ENCODE data around the gene KDM5A. TPM values are rescaled to one million over a fixed set of nuclear protein-coding genes. Genes with fewer than 3 reads are reported as not detected.
"Not testable (repeated sequence)": the region's sequence is repeated elsewhere in the genome, so short reads cannot be mapped to it uniquely, and the experiment has no call there.

KDM5A gene
- total RNA-seq, 1 donor from 2014 or later = 72.0 TPM

DNA sequence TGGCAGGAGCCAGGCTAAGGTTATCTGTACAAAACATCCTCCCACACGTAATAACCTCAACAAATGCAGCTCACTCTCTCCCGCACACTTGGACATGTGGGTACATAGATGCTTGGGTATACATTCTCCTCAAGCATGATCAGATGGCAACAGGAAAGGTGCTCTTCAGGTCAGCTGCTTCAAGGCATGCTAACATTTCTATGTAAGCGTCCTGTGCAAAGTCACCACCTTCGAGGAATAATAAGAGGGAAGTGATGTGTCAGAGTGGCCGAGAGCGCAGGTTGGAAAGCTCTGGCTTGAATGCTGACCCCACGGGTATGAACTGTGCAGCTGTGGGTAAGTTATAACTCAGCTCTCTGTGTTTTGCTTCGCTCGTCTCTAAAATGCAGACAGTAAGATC is 151.0 kb downstream of the KDM5A start:
- Histone ChIP-seq H3K4me1 (no peaks in the 10 kb centered on the region), H3K27ac (no peak overlapping the region), H3K27me3 (peaks cover 4% of the 10 kb centered on the region), H3K36me3 (no peaks in the 10 kb centered on the region), H3K9me3 (no peaks in the 10 kb centered on the region), H3K4me3 (no peak overlapping the region)
- ATAC-seq (no peak), DNase-seq (peak; percentile 6)
- no peak for TF ChIP-seq CTCF (IDR thresholded peaks at IDR 0.05)
- intact Hi-C loops (cut with DNase I) = no loop called here

DNA sequence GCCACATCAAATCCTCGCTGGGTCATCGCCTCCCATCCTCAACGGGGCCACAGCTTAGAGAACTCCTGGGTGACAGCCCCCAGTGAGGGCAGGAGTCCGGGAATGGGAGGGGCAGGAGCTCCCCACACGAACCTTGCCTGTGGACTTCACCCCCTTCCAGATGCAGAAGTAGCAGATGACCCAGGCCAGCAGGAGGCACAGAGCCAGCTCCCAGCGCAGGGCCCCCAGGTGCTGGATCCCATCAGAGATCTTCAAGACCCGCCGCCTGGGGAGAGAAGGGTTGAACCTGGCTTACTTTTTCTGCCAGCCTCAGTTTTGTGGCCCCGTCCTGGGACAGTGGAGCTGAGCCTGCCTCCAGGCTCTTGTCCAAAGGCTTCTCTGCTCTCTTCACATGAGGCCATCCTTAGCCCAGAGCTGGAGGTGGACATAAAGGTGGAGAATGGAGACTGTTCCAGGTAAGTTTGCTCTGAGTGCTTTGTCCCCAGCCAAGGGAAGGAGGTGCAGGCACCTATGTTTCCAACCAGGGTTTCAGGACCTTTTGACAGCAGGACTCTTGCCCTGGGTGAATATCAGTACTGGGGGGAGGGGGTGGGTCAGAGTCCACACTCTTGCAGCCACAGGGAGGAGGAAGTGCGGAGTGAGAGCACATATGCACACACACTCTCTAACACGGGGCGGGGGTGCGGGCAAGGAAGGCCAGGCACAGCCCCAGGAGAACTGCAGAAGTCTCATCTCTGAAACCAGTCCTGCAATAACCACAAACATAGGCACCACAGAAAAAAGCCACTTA is 151.9 kb downstream of the KDM5A start:
- peak; percentile 48 for DNase-seq
- no peak for TF ChIP-seq CTCF (IDR thresholded peaks at IDR 0.05)
- Histone ChIP-seq H3K27me3 (peaks cover 4% of the 10 kb centered on the region), H3K9me3 (no peaks in the 10 kb centered on the region), H3K27ac (no peak overlapping the region), H3K36me3 (no peaks in the 10 kb centered on the region), H3K4me1 (no peaks in the 10 kb centered on the region), H3K4me3 (no peak overlapping the region)
- intact Hi-C loops (cut with DNase I) = no loop called here
- ATAC-seq = no peak

DNA sequence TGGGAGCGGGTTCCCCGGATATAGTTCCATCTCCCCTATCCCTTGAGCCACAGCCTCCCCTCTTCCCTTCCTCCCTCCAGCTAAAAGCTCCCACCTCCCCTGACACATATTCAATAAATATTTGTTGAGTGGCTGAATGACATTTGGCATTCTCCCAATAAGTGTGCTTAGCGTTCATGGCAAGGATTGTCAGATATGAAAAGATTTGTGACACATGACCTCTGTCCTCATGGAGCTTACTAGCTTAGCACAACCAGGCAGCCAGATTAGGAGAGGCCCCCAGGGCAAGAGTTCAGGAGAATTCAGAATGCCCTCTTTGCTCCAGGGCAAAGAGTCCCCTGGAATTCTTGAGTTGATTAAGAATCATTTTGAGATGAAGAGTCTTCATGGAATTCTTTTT is 152.7 kb downstream of the KDM5A start:
- intact Hi-C loops (cut with DNase I) = no loop called here
- ATAC-seq (no peak), DNase-seq (no peak)
- Histone ChIP-seq H3K27ac (no peak overlapping the region), H3K27me3 (peaks cover 4% of the 10 kb centered on the region), H3K36me3 (no peaks in the 10 kb centered on the region), H3K4me3 (no peak overlapping the region), H3K9me3 (no peaks in the 10 kb centered on the region), H3K4me1 (no peaks in the 10 kb centered on the region)
- no peak for TF ChIP-seq CTCF (IDR thresholded peaks at IDR 0.05)

DNA sequence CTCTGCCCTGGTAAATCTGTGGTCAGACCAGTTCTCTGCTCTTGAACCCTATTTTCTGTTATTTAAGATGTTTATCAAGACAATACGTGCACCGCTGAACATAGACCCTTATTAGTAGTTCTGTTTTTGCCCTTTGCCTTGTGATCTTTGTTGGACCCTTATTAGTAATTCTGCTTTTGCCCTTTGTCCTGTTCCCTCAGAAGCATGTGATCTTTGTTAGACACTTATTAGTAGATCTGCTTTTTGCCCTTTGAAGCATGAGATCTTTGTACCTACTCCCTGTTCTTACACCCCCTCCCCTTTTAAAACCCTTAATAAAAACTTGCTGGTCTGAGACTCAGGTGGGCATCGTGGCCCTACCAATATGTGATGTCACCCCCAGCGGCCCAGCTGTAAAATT is 153.2 kb downstream of the KDM5A start:
- H3K27ac ChIP-seq; H3K27me3 ChIP-seq; H3K36me3 ChIP-seq; H3K9me3 ChIP-seq; intact Hi-C loops (cut with DNase I); H3K4me3 ChIP-seq; H3K4me1 ChIP-seq; ATAC-seq: not testable (repeated sequence)
- peak; percentile 3 for DNase-seq

- H3K36me3 ChIP-seq = no peaks in the 10 kb centered on the region
- H3K27me3 ChIP-seq = peaks cover 4% of the 10 kb centered on the region
- ATAC-seq (no peak), DNase-seq (peak; percentile 29)
- intact Hi-C loops (cut with DNase I) = no loop called here
- H3K4me1 ChIP-seq = no peaks in the 10 kb centered on the region
- H3K9me3 ChIP-seq = no peaks in the 10 kb centered on the region
- TF ChIP-seq CTCF (IDR thresholded peaks at IDR 0.05) = no peak
- no peak overlapping the region for H3K4me3 ChIP-seq
- H3K27ac ChIP-seq = no peak overlapping the region
Measured at GRCh38 chr12:234891-235415, 154.2 kb downstream of the KDM5A start.

DNA sequence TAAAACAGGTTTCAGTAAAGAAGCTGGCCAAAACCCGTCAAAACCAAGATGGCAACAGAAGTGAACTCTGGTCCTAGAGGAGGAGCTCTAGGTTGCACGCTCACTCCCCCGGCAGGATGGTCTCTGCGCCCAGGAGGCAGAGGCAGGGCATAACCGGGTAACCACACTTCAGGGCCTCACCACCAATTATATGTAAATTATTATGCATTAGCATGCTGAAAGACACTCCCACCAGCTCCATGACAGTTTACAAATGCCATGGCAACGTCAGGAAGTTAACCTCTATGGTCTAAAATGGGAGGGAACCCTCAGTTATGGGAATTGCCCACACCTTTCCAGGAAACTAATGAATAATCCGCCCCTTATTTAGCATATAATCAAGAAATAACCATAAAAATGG is 155.1 kb downstream of the KDM5A start:
- Histone ChIP-seq H3K4me1 (no peaks in the 10 kb centered on the region), H3K27me3 (peaks cover 4% of the 10 kb centered on the region), H3K9me3 (no peaks in the 10 kb centered on the region), H3K36me3 (no peaks in the 10 kb centered on the region), H3K4me3 (no peak overlapping the region), H3K27ac (no peak overlapping the region)
- intact Hi-C loops (cut with DNase I) = no loop called here
- DNase-seq (no peak), ATAC-seq (no peak)
- TF ChIP-seq CTCF (IDR thresholded peaks at IDR 0.05) = no peak

Data from upper lobe of right lung (tissue), 1 donor.